ENCODE data around the gene MXD3.

MXD3 gene

GRCh38 chr5:177334155-177334551, 22.5 kb upstream of the MXD3 start:
- TF ChIP-seq CTCF (conservative IDR thresholded peaks at IDR 0.05), result no peak
- no peak overlapping the region for H3K27ac ChIP-seq

- TF ChIP-seq CTCF (conservative IDR thresholded peaks at IDR 0.05), result no peak
- H3K27ac ChIP-seq, result no peak overlapping the region
Observed at GRCh38 chr5:177333420-177334154, 21.9 kb upstream of the MXD3 start.

- no peak overlapping the region for H3K27ac ChIP-seq
- no peak for TF ChIP-seq CTCF (conservative IDR thresholded peaks at IDR 0.05)
Observed at GRCh38 chr5:177332896-177333260, 21.2 kb upstream of the MXD3 start.

DNA sequence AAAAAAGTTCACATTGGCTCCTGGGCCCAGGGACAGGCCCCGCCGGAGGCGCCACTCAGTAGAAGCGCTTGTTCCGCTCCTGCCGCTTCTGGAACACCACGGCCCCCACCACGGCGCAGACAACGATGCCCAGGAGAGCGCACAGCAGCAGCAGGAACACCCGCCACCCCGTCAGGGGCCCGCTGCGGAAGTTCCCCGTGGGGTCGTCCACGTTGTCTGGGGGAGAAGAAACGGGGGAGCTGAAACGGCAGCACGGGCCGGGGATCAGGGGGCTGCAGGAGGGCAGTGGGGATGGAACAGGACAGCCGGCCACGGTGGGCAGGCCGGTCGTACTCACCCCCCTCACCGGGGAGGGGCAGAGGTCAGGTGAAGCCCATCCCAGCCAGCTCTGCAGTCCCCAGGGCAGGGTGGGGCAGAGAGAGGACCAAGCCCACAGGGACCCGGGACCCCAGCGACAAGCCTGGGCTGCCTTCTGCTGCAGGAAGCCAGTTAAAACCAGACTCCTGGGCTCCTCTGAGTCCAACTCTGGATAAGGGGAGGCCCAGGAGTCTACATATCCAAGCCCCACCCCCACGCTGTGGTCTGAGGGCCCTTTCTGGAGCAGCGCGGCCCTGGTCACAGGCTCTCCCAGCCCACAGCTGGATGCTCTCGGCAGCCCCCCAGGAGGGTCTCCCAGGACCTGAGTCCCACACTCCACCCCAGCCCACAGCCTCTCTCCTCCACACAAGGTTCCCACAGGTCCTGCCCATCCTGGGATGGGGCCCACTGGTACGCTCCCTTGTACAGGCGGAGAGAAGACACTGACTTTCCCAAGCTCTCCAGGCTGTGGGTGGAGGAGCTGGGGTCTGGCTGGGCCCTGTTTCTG, 20.6 kb upstream of the MXD3 start:
- TF ChIP-seq CTCF (conservative IDR thresholded peaks at IDR 0.05), result no peak
- no peak overlapping the region for H3K27ac ChIP-seq

DNA sequence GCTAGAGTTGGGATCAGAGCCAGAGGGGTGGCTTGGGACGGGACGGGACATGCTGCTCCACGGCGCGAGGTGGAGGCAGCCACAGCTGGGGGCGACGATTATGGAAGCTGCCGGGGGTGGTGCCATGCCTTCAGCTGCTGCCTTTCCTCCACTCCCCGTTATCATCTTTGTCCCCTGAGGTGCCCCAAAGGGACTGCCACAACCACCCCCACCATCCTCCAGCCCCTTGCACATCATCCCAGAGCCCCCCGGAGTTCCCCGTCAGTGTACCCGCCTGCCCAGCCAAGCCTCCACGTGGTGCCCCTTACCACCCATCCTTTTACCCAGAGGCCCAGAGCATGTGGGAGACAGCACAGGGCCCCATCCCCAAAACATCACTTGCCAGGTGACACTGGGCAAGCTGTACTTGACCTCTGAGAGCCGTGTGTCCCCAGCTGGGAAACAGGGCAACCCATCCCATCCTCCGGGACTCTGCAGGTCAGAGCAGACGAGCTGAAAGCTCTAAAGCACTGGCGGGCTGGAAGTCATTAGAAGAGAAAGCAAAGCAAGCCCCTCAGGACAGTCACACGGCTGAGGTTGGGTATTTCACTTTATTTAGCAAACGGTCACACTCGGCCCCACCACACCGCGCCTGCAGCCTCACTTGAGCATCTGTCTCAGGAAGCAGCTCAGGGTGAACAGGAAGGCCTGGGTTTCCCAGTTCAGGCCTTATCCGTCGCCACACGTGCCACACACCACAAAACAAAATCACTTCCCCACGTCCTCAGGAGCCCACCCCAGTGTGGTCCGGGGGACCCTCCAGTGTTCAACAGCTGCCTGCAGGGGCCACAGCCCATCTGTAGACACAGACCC, 19.5 kb upstream of the MXD3 start:
- no peak for TF ChIP-seq CTCF (conservative IDR thresholded peaks at IDR 0.05)
- H3K27ac ChIP-seq, result no peak overlapping the region

DNA sequence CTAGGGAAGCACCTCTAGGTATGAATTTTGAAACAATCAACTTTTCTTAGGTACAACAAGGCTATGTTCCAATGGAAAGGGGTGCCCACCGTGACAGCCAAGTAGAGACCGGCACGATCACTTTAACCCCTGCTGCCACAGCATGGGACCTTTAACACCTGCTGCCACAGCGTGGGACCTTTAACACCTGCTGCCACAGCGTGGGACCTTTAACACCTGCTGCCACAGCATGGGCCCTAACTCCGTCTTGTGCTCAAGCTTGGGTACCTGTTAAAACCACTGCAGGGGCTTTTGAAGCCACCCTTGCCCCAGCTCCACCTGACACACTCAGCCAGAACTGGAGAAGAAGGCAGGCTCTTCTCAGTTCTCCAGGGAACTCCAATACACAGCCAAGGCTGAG, 18.2 kb upstream of the MXD3 start:
- TF ChIP-seq CTCF (conservative IDR thresholded peaks at IDR 0.05), result no peak
- H3K27ac ChIP-seq, result no peak overlapping the region
